GM18951 (cell line): ENCODE data around the gene ACO1.

Experiments used
- POLR2A ChIP-seq: IDR thresholded peaks from 4 replicates; pipeline ENCODE4 v1.6.1; 2011; ENCODE audit warnings: mild to moderate bottlenecking; ENCODE audit not compliant: insufficient read length, insufficient read depth; ENCODE audit errors: extremely low read depth
- in situ Hi-C: fragments of 300-500 bp; cut with MboI; formaldehyde crosslinking; loops from one replicate; pipeline ENCODE4 v1.12.0; 2022; ENCODE audit warnings: low sequenced_read_pairs, mixed read lengths, inconsistent platforms; ENCODE audit not compliant: unreplicated experiment

Gene ACO1

DNA sequence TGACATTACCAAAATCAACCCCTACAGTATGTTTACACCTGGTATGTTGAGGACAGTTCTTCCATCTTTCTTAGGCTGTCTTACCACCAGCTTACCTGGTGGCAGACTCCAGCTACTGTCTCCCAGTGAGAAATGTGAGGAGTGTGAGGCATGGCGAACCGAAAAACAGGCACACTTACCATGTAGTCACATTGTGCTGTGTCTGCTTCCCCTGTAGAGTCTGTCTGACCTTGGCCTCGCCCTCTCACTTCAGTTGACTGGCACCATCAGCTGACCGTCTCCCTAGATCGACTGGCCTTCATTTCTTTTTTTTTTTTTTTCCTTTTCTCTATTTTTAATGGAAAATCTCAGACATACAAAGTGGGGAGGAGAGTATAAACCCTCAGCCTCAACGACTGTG, 4.9 kb downstream of the ACO1 start:
- TF ChIP-seq POLR2A, result no peak
- in situ Hi-C loops, result no loop called here

DNA sequence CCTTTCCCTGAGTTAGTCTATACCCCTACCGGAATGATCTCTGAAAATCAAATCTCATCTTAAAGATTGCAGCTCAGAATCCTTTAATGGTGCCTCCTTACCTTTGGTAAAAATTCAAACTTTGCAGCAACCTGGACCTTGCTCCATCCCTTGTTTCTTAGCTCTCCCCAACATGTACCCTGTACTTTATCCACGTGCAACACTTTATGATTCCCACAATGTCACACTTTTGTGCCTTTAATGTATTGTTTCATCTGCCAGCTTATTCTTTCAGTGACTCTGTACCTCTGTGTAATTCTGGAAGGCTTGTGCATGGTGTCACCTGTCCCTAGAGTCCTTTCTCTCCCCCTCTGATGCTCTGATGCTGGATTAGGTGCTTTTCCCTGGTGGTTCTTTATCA, 9.5 kb downstream of the ACO1 start:
- in situ Hi-C loops, result no loop called here
- no peak for TF ChIP-seq POLR2A

- in situ Hi-C loops, result no loop called here
- no peak for TF ChIP-seq POLR2A
These were observed 10.1 kb downstream of the ACO1 start for GRCh38 chr9:32394381-32395049.

DNA sequence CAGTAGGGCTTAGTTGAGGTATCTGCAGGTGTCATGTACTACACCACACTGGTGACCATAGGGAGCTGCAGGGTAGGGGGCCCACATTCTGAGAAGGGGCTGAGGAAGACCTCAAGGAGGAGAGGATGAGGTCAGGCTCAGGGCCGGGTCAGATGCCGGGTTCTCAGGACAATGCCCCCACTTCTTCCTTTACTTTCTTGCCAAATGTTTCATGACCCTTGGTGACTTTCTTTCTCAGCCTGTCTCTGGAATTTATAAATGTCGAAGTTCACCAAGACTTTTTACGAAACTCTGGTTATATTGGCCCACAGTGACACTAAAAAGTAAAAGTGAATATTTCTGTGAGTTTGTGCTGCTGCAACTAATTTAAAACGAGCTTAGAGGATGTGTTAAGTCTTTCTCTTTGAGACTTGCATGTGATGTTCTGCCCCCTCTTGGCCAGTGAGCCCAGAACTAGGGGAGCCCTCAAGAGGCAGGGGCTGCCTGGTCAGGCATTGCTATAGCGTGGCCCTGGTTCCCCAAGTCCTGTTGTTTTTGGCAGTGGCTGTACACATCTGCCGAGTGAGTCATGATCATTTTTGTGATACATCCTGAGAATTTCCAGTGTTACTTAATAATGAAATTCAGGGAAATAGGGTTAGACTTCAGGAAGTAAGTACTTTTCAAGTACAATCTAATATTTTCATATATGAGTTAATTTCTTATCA, 11.2 kb downstream of the ACO1 start:
- in situ Hi-C loops, result no loop called here

GRCh38 chr9:32398207-32398606, 13.8 kb downstream of the ACO1 start:
- in situ Hi-C loops, result no loop called here
- TF ChIP-seq POLR2A, result no peak

More for the DNA sequence above, 11.2 kb downstream of the ACO1 start:
- no peak for TF ChIP-seq POLR2A

- no peak for TF ChIP-seq POLR2A
These were observed 14.8 kb downstream of the ACO1 start for GRCh38 chr9:32399110-32399815.

GRCh38 chr9:32401488-32401887, 17.0 kb downstream of the ACO1 start:
- no peak for TF ChIP-seq POLR2A
- in situ Hi-C loops, result no loop called here

More at GRCh38 chr9:32399110-32399815, 14.8 kb downstream of the ACO1 start:
- in situ Hi-C loops, result no loop called here

DNA sequence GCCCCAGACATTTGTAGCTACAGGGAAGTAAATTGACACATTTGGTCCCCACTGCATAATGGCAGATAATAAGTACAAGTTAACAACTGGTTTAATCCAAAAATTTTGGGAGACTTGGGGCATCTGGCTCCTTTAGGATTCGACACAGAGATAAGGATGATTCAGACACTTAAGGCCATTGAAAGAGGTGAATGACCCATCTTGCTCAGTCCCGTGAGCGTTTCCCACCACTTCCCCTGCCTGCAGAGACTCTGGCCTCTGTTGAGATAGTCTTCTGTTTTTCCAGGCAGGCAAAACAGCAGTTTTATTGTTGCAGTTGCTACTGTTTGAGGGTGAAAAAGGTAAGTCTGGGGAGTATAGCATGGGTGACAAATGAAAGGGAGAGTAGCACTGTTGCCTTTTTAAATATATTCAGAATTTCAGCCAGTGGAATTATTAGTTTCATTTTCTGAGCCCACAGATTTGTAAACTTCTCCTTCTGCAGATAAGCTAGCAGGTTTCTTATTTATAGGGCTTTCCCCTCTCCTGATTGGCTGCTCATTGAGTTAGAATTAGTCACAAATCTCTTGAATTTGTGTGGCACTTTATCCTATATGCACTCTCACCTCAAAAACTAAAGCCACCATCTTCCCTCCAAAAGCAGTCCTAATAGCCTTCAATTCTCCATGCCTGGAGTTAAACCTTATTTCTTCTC, 19.3 kb downstream of the ACO1 start:
- no peak for TF ChIP-seq POLR2A
- in situ Hi-C loops, result no loop called here

GRCh38 chr9:32404402-32404801, 20.0 kb downstream of the ACO1 start:
- TF ChIP-seq POLR2A, result no peak
- in situ Hi-C loops, result no loop called here

GRCh38 chr9:32404856-32405255, 20.4 kb downstream of the ACO1 start:
- in situ Hi-C loops, result no loop called here
- TF ChIP-seq POLR2A, result no peak

DNA sequence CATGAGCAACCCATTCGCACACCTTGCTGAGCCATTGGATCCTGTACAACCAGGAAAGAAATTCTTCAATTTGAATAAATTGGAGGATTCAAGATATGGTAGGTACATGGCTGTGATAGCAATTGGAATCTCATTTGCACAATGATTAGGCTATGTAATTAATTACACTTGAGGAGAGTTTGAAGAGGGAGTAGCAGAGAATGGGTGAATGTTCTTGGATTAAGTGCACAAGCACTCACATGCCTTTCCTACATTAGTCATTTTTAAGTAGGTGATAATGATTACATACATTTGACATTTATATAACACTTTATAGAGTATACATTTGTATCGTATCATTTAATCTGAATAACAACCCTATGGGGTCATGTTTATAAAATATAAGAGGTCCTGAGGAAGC, 21.1 kb downstream of the ACO1 start:
- in situ Hi-C loops, result no loop called here
- no peak for TF ChIP-seq POLR2A

DNA sequence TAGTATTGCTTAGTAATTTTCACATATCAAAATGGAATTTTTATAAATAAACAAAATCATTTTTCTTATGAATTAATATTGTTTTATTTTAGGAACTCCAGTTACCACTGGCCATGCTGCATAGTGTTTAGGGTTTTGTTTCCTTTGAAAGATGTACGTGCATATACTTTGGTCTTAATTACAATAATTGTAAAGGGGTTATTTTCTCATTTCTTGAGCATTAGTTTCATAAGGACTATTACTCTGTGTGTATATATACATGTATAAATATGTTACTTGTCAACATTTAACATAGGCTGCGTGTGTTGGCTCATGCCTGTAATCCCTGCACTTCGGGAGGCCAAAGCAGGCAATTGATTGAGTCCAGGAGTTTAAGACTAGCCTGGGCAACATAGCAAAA, 21.6 kb downstream of the ACO1 start:
- in situ Hi-C loops, result no loop called here
- TF ChIP-seq POLR2A, result no peak

GRCh38 chr9:32411753-32412152, 27.3 kb downstream of the ACO1 start:
- no peak for TF ChIP-seq POLR2A
- in situ Hi-C loops, result no loop called here
